A549 treated with ZK216348 at 1 μM for 4 hours (cell line): ENCODE measurements around the gene KIF24. TPM values are rescaled to one million over a fixed set of nuclear protein-coding genes. Genes with fewer than 3 reads are reported as not detected.

ENCODE experiments used
- total RNA-seq: library from RNA; stranded (reverse); fragments of 200-300 nt; extraction: Qiagen RNA extraction; gene quantifications from 5 replicates; pipeline ENCODE4 v1.2.3, GENCODE V29; 2022; ENCODE audit warnings: low read depth

The KIF24 gene
- total RNA-seq: 2.9 to 4.5 TPM (median 3.6 TPM) in 5 replicates

GRCh38 chr9:34328987-34329832, at the start of gene KIF24, which contains the start of gene NUDT2:
Gene KIF24, minus strand, starts transcription at chr9:34329268. Its CDS starts 17,922 bp downstream, at chr9:34311346.
Gene NUDT2, plus strand, starts transcription at chr9:34329569. Its CDS starts 9,471 bp downstream, at chr9:34339040.

GRCh38 chr9:34376596-34377403, 47.7 kb upstream of the KIF24 start, which contains the start of gene MYORG:
Gene MYORG, minus strand, starts transcription at chr9:34376898. Its CDS starts 3,955 bp downstream, at chr9:34372943.

Other genes starting within 250 kb of the KIF24 start
- gene DCAF12, start 202.6 kb downstream of the KIF24 start, total RNA-seq: 36.3 to 44.7 TPM (median 38.5 TPM) in 5 replicates
- gene UBAP1, start 150.2 kb downstream of the KIF24 start, total RNA-seq: 45.1 to 48.6 TPM (median 47.4 TPM) in 5 replicates
- gene NUDT2, start 301 bp upstream of the KIF24 start, total RNA-seq: 22.7 to 25.0 TPM (median 23.9 TPM) in 5 replicates
- gene MYORG, start 47.6 kb upstream of the KIF24 start, total RNA-seq: 3.5 to 6.2 TPM (median 5.2 TPM) in 5 replicates
- gene FAM219A, start 129.3 kb upstream of the KIF24 start, total RNA-seq: 13.0 to 18.8 TPM (median 18.4 TPM) in 5 replicates
- gene DNAI1, start 129.5 kb upstream of the KIF24 start, total RNA-seq: 0.29 TPM in 1 of 5 replicates, not detected in the others
- 0.87 to 2.9 TPM (median 2.3 TPM) in 5 replicates for gene ENHO, start 193.7 kb upstream of the KIF24 start, total RNA-seq